Stimulated activated CD4-positive, alpha-beta T cell treated with anti-CD3 and anti-CD28 coated beads, Interleukin-12 subunit alpha, Interleukin-12 subunit beta, amount 100 ng/mL, for 4 hours (primary cell): Measurements from ENCODE around the gene SGK2.

Source experiments
- DNase-seq: peaks from one replicate; pipeline ENCODE4 v3.0.0-alpha.2; 2020

SGK2 gene

GRCh38 chr20:43631598-43631997 lies 72.8 kb downstream of the SGK2 start:
- no peak for DNase-seq
